ENCODE measurements around the gene GARIN5B. TPM values are rescaled to one million over a fixed set of nuclear protein-coding genes. Genes with fewer than 3 reads are reported as not detected.
"Not testable (repeated sequence)": the region's sequence is repeated elsewhere in the genome, so short reads cannot be mapped to it uniquely, and the experiment has no call there.

The GARIN5B gene
- total RNA-seq, 1 experiment from 2014 or later: not detected

DNA sequence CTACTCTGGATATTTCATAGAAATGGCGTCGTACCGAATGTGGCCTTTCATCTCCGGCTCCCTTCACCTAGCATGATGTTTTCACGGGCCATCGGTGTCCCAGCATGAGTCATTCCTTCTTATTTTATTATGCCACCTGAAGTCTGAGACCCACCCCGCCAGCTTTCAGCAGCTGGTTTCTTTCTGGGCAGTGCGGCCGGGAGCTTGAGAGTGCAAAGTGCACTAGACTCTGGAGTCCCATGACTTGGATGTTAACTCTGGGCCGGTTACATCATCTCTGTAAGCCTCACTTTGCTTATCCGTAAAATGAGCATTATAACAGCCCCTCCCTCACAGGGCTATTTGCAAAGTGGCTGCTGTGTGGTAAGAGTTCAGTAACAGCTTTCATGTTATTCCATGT, 29.2 kb downstream of the GARIN5B start:
- Mint-ChIP-seq H3K27ac (ENCODE audit: low read depth, unreplicated experiment) (no peak overlapping the region), H3K27me3 (ENCODE audit: insufficient read depth, unreplicated experiment) (no peaks in the 10 kb centered on the region), H3K4me1 (ENCODE audit: insufficient read depth, unreplicated experiment) (peaks cover 22% of the 10 kb centered on the region), H3K4me3 (ENCODE audit: unreplicated experiment) (no peak overlapping the region), H3K36me3 (ENCODE audit: insufficient read depth, unreplicated experiment) (peaks cover 8% of the 10 kb centered on the region), H3K9me3 (ENCODE audit: unreplicated experiment) (no peaks in the 10 kb centered on the region)
- TF ChIP-seq, protein P1, sequence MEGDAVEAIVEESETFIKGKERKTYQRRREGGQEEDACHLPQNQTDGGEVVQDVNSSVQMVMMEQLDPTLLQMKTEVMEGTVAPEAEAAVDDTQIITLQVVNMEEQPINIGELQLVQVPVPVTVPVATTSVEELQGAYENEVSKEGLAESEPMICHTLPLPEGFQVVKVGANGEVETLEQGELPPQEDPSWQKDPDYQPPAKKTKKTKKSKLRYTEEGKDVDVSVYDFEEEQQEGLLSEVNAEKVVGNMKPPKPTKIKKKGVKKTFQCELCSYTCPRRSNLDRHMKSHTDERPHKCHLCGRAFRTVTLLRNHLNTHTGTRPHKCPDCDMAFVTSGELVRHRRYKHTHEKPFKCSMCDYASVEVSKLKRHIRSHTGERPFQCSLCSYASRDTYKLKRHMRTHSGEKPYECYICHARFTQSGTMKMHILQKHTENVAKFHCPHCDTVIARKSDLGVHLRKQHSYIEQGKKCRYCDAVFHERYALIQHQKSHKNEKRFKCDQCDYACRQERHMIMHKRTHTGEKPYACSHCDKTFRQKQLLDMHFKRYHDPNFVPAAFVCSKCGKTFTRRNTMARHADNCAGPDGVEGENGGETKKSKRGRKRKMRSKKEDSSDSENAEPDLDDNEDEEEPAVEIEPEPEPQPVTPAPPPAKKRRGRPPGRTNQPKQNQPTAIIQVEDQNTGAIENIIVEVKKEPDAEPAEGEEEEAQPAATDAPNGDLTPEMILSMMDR (IDR thresholded peaks at IDR 0.05; ENCODE audit: unreplicated experiment): no peak
- no peak for DNase-seq (ENCODE audit: unreplicated experiment)
- no TSS peak for BruUV-seq (replicated peaks)
- intact Hi-C loops (cut with micrococcal nuclease): no loop called here
- ChIA-PET CTCF (interaction anchor here (4.0 kb wide), 1 partner anchor 32 kb away, joined by 38 read pairs; no protein-coding TSS in a partner anchor), POLR2A (no interaction called here)

DNA sequence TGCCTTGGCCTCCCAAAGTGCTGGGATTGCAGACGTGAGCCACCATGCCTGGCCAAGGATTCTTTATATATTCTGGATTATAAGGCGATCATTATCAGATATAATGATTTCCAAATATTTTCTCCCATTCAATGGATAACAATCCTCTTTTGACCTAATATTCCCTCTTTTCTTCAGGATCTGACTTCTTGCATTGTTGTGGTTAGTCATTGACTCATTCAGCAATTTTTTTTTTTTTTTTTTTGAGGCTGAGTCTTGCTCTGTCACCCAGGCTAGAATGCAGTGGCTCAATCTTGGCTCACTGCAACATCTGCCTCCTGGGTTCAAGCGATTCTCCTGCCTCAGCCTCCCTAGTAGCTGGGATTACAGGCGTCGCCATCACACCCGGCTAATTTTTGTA, 33.3 kb downstream of the GARIN5B start:
- H3K9me3 Mint-ChIP-seq (ENCODE audit: unreplicated experiment); BruUV-seq (replicated peaks); H3K4me1 Mint-ChIP-seq (ENCODE audit: insufficient read depth, unreplicated experiment); intact Hi-C loops (cut with micrococcal nuclease); H3K27me3 Mint-ChIP-seq (ENCODE audit: insufficient read depth, unreplicated experiment); H3K4me3 Mint-ChIP-seq (ENCODE audit: unreplicated experiment); H3K27ac Mint-ChIP-seq (ENCODE audit: low read depth, unreplicated experiment): not testable (repeated sequence)
- POLR2A ChIA-PET: interaction anchor here (1.6 kb wide), 1 partner anchor 9 kb away, joined by 3 read pairs; no protein-coding TSS in a partner anchor
- H3K36me3 Mint-ChIP-seq (ENCODE audit: insufficient read depth, unreplicated experiment): peaks cover 10% of the 10 kb centered on the region
- DNase-seq (ENCODE audit: unreplicated experiment): peak; percentile 39
- CTCF ChIA-PET: interaction anchor here (0.6 to 1.4 kb wide), 3 partner anchors 9 to 37 kb away, joined by 4 to 7 read pairs (median 5); no protein-coding TSS in a partner anchor

DNA sequence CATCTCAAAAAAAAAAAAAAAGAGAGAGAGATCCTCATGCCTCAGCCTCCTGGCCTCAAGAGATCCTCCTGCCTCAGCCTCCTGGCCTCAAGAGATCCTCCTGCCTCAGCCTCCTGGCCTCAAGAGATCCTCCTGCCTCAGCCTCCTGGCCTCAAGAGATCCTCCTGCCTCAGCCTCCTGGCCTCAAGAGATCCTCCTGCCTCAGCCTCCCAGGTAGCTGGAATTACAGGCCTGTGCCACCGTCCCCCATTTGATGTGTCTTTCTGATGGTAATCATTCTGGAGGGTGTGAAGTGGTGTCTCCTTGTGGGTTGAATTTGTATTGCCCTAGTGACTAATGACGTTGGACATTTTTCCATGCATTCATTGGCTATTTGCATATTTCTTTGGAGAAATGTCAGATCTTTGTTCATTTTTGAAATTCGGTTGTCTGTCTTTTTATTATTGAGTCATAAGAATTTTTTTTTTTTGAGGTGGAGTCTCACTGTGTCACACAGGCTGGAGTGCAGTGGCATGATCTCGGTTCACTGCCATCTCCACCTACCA, 34.2 kb downstream of the GARIN5B start:
- peaks cover 10% of the 10 kb centered on the region for H3K36me3 Mint-ChIP-seq (ENCODE audit: insufficient read depth, unreplicated experiment)
- H3K9me3 Mint-ChIP-seq (ENCODE audit: unreplicated experiment); BruUV-seq (replicated peaks); H3K4me1 Mint-ChIP-seq (ENCODE audit: insufficient read depth, unreplicated experiment); H3K4me3 Mint-ChIP-seq (ENCODE audit: unreplicated experiment); intact Hi-C loops (cut with micrococcal nuclease); H3K27ac Mint-ChIP-seq (ENCODE audit: low read depth, unreplicated experiment); H3K27me3 Mint-ChIP-seq (ENCODE audit: insufficient read depth, unreplicated experiment): not testable (repeated sequence)
- POLR2A ChIA-PET: interaction anchor here (1.6 kb wide), 1 partner anchor 10 kb away, joined by 3 read pairs; no protein-coding TSS in a partner anchor
- DNase-seq (ENCODE audit: unreplicated experiment): peak; percentile 51
- CTCF ChIA-PET: interaction anchor here (0.7 to 1.4 kb wide), 3 partner anchors 26 to 459 kb away, joined by 3 to 7 read pairs (median 3); no protein-coding TSS in a partner anchor

DNA sequence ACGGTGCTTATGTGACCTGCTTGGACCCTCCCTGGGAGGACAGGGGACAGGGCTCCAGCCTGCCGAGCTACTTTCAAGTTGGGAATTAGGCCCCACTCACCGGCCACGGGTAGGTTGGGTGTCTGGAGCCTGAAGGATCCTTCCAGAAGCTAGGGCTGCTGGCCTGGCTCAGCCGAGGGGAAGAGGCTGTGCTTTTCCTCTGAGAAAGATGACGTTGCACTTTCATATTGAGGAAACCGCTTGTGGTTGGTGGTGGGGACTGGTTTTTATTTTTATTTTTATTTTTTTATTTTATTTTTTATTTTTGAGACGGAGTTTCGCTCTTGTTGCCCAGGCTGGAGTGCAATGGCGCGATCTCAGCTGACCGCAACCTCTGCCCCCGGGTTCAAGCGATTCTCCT, 37.9 kb downstream of the GARIN5B start, which contains the start of gene TMEM150B:
Gene TMEM150B, minus strand, starts transcription at position 170 of the 400 bp plus-strand sequence. CDS start 4,305 bp downstream, outside the sequence.
- Mint-ChIP-seq H3K36me3 (ENCODE audit: insufficient read depth, unreplicated experiment) (peaks cover 10% of the 10 kb centered on the region), H3K27me3 (ENCODE audit: insufficient read depth, unreplicated experiment) (peaks cover 27% of the 10 kb centered on the region), H3K9me3 (ENCODE audit: unreplicated experiment) (no peaks in the 10 kb centered on the region), H3K4me1 (ENCODE audit: insufficient read depth, unreplicated experiment) (peaks cover 12% of the 10 kb centered on the region), H3K27ac (ENCODE audit: low read depth, unreplicated experiment) (no peak within 1 kb of the TSS), H3K4me3 (ENCODE audit: unreplicated experiment) (no peak within 1 kb of the TSS)
- TF ChIP-seq, protein P1 (IDR thresholded peaks at IDR 0.05; ENCODE audit: unreplicated experiment): no peak
- no TSS peak for BruUV-seq (replicated peaks)
- ChIA-PET POLR2A (interaction anchor here (0.9 to 1.5 kb wide), 4 partner anchors 11 to 59 kb away, joined by 3 to 4 read pairs (median 3); partner anchors contain the start of genes KMT5C and TMEM238), CTCF (interaction anchor here (0.7 to 1.6 kb wide), 2 partner anchors 15 to 23 kb away, joined by 4 to 11 read pairs; no protein-coding TSS in a partner anchor)
- no peak for DNase-seq (ENCODE audit: unreplicated experiment)
- intact Hi-C loops (cut with micrococcal nuclease): no loop called here

DNA sequence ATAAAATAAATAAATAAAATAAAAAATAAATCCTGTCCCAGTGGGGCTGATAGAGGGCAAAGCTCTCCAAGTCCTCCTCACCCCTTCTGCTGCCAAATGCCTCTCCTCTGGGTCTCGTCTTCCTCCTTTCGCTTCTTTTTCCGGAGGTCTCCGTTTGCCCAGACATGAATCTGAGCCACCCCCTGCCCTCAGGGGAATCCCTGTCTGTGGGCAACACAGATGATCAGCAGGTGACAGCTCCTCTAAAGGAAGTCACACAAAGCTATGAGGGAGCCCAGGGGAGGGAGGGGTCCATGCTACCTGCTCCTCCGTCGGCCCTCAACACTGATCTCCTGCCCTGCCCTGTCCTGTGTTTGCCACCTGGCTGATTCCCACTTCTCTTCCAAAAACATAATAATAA, 38.4 kb downstream of the GARIN5B start:
- peaks cover 12% of the 10 kb centered on the region for H3K4me1 Mint-ChIP-seq (ENCODE audit: insufficient read depth, unreplicated experiment)
- ChIA-PET POLR2A (interaction anchor here (0.6 to 1.5 kb wide), 5 partner anchors 11 to 152 kb away, joined by 3 to 5 read pairs (median 3); partner anchors contain the start of genes KMT5C, TMEM238 and ZNF628), CTCF (interaction anchor here (0.6 to 1.6 kb wide), 3 partner anchors 15 to 29 kb away, joined by 3 to 11 read pairs (median 4); no protein-coding TSS in a partner anchor)
- TF ChIP-seq, protein P1 (IDR thresholded peaks at IDR 0.05; ENCODE audit: unreplicated experiment): no peak
- no peaks in the 10 kb centered on the region for H3K9me3 Mint-ChIP-seq (ENCODE audit: unreplicated experiment)
- no peak overlapping the region for H3K4me3 Mint-ChIP-seq (ENCODE audit: unreplicated experiment)
- DNase-seq (ENCODE audit: unreplicated experiment): no peak
- intact Hi-C loops (cut with micrococcal nuclease): no loop called here
- peaks cover 27% of the 10 kb centered on the region for H3K27me3 Mint-ChIP-seq (ENCODE audit: insufficient read depth, unreplicated experiment)
- no peak overlapping the region for H3K27ac Mint-ChIP-seq (ENCODE audit: low read depth, unreplicated experiment)
- peaks cover 10% of the 10 kb centered on the region for H3K36me3 Mint-ChIP-seq (ENCODE audit: insufficient read depth, unreplicated experiment)
- no TSS peak for BruUV-seq (replicated peaks)
